ENCODE results near the gene LILRB4.
"Not testable (repeated sequence)": the region's sequence is repeated elsewhere in the genome, so short reads cannot be mapped to it uniquely, and the experiment has no call there.

GRCh38 chr19:54631489-54632337 lies 31.1 kb upstream of the LILRB4 start:
- TF ChIP-seq ZNF331 (CRISPR knock-in tag; IDR thresholded peaks at IDR 0.05; ENCODE audit: low read depth); CTCF (conservative IDR thresholded peaks at IDR 0.05; ENCODE audit: low read depth in 2 of 2); EZH2 (IDR thresholded peaks at IDR 0.05; ENCODE audit: low read depth, unreplicated experiment); POLR2AphosphoS5 (IDR thresholded peaks at IDR 0.05; ENCODE audit: low read depth); EZH2phosphoT487 (IDR thresholded peaks at IDR 0.05; ENCODE audit: unreplicated experiment); CREB1 (CRISPR knock-in tag; IDR thresholded peaks at IDR 0.05; ENCODE audit: low read depth); JUNB (IDR thresholded peaks at IDR 0.05; ENCODE audit: unreplicated experiment); NANOG (IDR thresholded peaks at IDR 0.05; ENCODE audit: borderline replicate concordance); ETS1 (IDR thresholded peaks at IDR 0.05); STAT1 (IDR thresholded peaks at IDR 0.05; ENCODE audit: unreplicated experiment): not testable (repeated sequence)
- TF ChIP-seq, protein P1, sequence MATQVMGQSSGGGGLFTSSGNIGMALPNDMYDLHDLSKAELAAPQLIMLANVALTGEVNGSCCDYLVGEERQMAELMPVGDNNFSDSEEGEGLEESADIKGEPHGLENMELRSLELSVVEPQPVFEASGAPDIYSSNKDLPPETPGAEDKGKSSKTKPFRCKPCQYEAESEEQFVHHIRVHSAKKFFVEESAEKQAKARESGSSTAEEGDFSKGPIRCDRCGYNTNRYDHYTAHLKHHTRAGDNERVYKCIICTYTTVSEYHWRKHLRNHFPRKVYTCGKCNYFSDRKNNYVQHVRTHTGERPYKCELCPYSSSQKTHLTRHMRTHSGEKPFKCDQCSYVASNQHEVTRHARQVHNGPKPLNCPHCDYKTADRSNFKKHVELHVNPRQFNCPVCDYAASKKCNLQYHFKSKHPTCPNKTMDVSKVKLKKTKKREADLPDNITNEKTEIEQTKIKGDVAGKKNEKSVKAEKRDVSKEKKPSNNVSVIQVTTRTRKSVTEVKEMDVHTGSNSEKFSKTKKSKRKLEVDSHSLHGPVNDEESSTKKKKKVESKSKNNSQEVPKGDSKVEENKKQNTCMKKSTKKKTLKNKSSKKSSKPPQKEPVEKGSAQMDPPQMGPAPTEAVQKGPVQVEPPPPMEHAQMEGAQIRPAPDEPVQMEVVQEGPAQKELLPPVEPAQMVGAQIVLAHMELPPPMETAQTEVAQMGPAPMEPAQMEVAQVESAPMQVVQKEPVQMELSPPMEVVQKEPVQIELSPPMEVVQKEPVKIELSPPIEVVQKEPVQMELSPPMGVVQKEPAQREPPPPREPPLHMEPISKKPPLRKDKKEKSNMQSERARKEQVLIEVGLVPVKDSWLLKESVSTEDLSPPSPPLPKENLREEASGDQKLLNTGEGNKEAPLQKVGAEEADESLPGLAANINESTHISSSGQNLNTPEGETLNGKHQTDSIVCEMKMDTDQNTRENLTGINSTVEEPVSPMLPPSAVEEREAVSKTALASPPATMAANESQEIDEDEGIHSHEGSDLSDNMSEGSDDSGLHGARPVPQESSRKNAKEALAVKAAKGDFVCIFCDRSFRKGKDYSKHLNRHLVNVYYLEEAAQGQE (IDR thresholded peaks at IDR 0.05; ENCODE audit: unreplicated experiment) = not testable (repeated sequence)
